ENCODE measurements around the gene AOC3.
A peak's percentile ranks its signal among the peaks of the same experiment; 100 is the strongest.

DNA sequence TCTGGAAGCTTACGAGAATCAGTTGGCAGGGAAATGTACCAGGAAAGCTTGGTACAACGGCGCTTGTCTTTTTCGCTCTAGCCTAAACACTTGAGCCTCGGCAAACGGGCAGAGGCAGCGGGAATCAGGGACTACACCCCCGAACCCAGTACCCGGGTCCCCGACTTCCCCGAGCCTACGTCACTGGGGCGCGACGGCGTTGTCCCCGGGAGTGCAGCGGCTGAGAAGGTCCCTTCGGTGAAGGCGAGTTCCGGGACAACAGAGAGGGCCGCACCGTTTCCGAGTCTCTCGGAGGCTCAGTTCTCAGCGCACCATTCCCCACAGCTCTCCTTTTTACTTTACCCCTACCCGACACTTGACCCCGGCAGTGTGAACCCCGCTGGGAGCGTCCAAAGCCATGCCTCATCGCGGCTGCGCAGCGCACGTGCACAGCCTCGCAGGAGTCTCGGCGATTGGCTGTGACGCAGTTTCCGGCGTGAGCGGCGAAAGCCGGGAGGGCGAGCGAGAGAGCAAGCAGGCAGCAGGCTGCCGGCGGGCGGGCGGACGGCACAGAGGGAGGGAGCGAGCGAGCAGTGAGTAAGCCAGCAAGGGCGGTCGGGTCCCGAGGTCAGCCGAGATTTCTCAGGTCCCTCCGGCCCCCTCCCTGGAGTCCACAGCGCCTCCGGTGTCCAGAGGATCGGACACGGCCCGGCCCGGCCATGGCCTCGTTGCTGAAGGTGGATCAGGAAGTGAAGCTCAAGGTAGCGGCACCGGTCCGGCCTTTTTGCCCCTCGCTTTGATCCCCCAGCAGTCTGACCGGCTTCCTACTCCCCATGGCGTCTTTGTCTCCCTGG, 17.8 kb upstream of the AOC3 start, which contains the start of gene PSME3:
- TF ChIP-seq, protein P1, sequence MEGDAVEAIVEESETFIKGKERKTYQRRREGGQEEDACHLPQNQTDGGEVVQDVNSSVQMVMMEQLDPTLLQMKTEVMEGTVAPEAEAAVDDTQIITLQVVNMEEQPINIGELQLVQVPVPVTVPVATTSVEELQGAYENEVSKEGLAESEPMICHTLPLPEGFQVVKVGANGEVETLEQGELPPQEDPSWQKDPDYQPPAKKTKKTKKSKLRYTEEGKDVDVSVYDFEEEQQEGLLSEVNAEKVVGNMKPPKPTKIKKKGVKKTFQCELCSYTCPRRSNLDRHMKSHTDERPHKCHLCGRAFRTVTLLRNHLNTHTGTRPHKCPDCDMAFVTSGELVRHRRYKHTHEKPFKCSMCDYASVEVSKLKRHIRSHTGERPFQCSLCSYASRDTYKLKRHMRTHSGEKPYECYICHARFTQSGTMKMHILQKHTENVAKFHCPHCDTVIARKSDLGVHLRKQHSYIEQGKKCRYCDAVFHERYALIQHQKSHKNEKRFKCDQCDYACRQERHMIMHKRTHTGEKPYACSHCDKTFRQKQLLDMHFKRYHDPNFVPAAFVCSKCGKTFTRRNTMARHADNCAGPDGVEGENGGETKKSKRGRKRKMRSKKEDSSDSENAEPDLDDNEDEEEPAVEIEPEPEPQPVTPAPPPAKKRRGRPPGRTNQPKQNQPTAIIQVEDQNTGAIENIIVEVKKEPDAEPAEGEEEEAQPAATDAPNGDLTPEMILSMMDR (conservative IDR thresholded peaks at IDR 0.05), result no peak
- peak; percentile 74 for TF ChIP-seq ZFX (IDR thresholded peaks at IDR 0.05)

All from C4-2B (cell line).